Duodenal mucosa (tissue), 2 donors: ENCODE measurements around the gene NPFFR2.
"Not testable (repeated sequence)": the region's sequence is repeated elsewhere in the genome, so short reads cannot be mapped to it uniquely, and the experiment has no call there.

Source experiments
- H3K27ac ChIP-seq: one replicate; pipeline ENCODE4 v1.7.0; 2013; ENCODE audit warnings: low read depth, low read length
- H3K27me3 ChIP-seq, 2 donors: one replicate each; pipeline ENCODE4 v1.7.0; 2013; ENCODE audit warnings: low read length in 2 of 2, control low read depth in 1 of 2; ENCODE audit not compliant: insufficient read depth in 2 of 2, control insufficient read depth in 1 of 2
- H3K36me3 ChIP-seq, 2 donors: one replicate each; pipeline ENCODE4 v1.7.0; 2013; ENCODE audit warnings: low read length in 2 of 2, control low read depth in 1 of 2; ENCODE audit not compliant: insufficient read depth in 2 of 2, control insufficient read depth in 1 of 2
- H3K4me1 ChIP-seq, 2 donors: one replicate each; pipeline ENCODE4 v1.7.0; 2013; ENCODE audit warnings: low read length in 2 of 2, control low read depth in 1 of 2; ENCODE audit not compliant: insufficient read depth in 2 of 2, control insufficient read depth in 1 of 2
- H3K4me3 ChIP-seq, 2 donors: one replicate each; pipeline ENCODE4 v1.7.0; 2013; ENCODE audit warnings: low read length in 2 of 2, low read depth in 1 of 2
- H3K9ac ChIP-seq, 2 donors: one replicate each; pipeline ENCODE4 v1.7.0; 2013; ENCODE audit warnings: low read length in 2 of 2, low read depth in 1 of 2
- H3K9me3 ChIP-seq, 2 donors: one replicate each; pipeline ENCODE4 v1.7.0; 2013; ENCODE audit warnings: low read length in 2 of 2, control low read depth in 1 of 2; ENCODE audit not compliant: control insufficient read depth in 1 of 2

NPFFR2 gene

DNA sequence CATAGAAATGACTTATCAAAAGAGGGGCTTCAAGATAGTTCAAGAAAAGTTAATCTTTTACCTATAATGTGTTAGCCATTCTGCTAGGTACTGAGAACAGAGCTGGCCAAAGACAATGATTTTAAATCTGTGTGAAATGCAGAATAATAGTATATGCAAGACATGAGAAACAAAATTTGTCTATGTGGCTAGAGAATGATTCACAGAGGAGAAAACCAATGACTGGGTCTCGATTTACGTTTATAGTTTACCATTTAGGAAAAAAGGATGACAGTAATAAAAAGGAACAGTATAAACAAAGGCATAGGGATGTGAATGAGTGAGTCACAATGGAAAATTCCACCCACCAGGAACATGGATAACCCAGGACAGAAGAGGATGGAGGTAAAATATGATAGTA is 31.9 kb downstream of the NPFFR2 start:
- Histone ChIP-seq H3K4me3 (no peak overlapping the region), H3K9me3 (no peaks in the 10 kb centered on the region), H3K36me3 (no peaks in the 10 kb centered on the region), H3K9ac (no peak overlapping the region), H3K4me1 (no peaks in the 10 kb centered on the region), H3K27ac (no peak overlapping the region), H3K27me3 (no peaks in the 10 kb centered on the region)

DNA sequence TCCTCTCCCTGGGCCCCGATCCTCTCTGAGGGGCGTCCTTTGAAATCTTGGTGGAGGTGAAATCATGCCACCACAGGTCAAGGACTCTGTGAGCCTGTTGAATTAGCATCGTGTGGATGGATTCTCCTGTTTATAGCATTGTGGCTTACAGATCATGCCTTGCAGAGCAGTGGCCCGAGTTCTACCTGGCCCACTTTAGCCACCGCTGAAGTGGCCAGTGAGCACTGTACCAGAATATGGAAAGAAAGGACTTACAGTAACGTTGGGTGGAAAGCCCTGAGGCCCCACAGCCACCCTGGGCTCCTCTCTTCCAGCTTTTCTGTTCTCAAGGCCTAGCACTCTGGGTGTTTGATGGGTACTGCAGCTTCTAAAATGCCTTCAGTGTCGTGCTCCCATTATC is 35.3 kb downstream of the NPFFR2 start:
- Histone ChIP-seq H3K4me1 (no peaks in the 10 kb centered on the region), H3K9ac (no peak overlapping the region), H3K27me3 (no peaks in the 10 kb centered on the region), H3K27ac (no peak overlapping the region), H3K9me3 (no peaks in the 10 kb centered on the region), H3K4me3 (no peak overlapping the region), H3K36me3 (no peaks in the 10 kb centered on the region)

DNA sequence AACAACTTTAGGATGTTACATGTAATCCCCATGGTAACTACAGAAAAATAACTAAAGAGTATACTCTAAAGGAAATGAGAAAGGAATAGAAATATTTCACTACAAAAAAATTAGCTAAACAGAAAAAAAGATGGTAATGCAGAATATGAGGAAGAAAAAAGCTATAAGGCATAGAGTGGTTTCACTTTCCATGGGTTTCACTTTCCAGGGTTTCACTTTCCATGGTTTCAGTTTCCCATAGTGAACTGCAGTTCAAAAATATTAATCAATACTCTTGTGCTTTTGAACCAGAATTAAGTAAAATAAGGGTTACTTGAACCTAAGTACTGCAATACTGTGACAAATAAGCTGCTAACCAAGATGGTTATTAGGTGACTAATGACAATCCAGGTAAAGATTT is 42.0 kb downstream of the NPFFR2 start:
- H3K4me3 ChIP-seq, result no peak overlapping the region
- no peak overlapping the region for H3K27ac ChIP-seq
- no peaks in the 10 kb centered on the region for H3K36me3 ChIP-seq
- H3K4me1 ChIP-seq, result no peaks in the 10 kb centered on the region
- no peak overlapping the region for H3K9ac ChIP-seq
- no peaks in the 10 kb centered on the region for H3K9me3 ChIP-seq
- H3K27me3 ChIP-seq, result no peaks in the 10 kb centered on the region

DNA sequence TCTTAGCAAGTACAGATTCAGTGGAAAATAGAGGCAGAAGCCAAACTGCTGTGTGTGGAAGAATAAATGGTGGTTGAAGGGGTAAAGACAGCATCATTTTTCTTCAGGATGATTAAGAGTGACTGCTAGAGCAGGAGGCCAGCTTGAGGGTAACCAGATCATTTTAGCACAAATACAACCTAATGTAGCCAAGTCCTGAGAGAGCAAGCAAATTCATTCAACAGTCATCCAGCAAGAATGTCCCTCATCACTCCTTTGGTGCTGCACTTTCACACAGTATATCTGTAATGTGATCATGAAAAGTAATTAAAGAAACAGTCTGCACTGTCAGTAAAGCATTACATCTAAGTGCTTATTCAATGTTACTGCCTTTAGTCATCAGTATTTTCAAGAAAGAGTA is 44.8 kb downstream of the NPFFR2 start:
- Histone ChIP-seq H3K4me3 (no peak overlapping the region), H3K27ac (no peak overlapping the region), H3K36me3 (no peaks in the 10 kb centered on the region), H3K4me1 (no peaks in the 10 kb centered on the region), H3K27me3 (no peaks in the 10 kb centered on the region), H3K9me3 (no peaks in the 10 kb centered on the region), H3K9ac (no peak overlapping the region)

DNA sequence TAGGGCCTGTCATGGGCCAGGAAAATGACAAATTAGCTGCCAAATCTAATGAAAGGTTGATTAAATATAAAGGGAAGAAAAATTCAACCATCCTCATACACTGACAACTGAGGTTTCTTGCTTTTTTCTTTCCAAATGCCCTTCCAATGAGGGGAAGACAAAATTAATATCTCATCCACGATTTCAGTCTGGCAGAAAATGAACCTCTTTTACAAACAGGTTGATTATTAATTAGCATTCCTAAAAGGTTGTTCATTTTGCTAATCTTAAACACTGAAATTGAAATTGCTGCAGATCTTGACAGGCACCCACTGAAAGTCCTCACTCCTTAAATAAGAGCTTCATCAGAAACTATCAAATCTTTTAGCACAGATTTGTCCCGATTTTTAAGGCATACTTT is 45.5 kb downstream of the NPFFR2 start:
- Histone ChIP-seq H3K4me1 (no peaks in the 10 kb centered on the region), H3K27me3 (no peaks in the 10 kb centered on the region), H3K36me3 (no peaks in the 10 kb centered on the region), H3K9ac (no peak overlapping the region), H3K27ac (no peak overlapping the region), H3K9me3 (no peaks in the 10 kb centered on the region), H3K4me3 (no peak overlapping the region)

DNA sequence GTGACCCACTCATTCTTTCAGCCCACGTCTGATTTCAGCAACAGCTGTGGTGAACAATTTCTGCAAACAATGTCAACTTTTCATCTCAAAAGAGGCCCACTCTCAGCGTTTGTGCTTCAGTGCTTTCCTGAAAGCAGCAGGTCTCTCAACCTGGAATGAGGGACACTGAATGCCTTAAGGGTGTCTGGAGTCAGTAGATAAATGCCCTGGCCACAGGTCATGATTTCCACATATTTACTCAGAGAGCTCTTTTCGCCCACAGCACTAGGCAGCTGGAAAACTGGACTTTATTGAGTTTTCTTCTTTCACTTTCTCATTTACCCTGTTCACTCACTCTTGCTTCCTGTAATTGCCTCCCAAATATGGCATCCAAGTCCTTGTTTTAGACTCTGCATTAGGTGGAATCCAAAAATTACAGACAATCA is 52.8 kb downstream of the NPFFR2 start:
- no peaks in the 10 kb centered on the region for H3K36me3 ChIP-seq
- H3K9ac ChIP-seq, result no peak overlapping the region
- no peaks in the 10 kb centered on the region for H3K27me3 ChIP-seq
- H3K4me1 ChIP-seq, result no peaks in the 10 kb centered on the region
- no peak overlapping the region for H3K27ac ChIP-seq
- no peak overlapping the region for H3K4me3 ChIP-seq
- H3K9me3 ChIP-seq, result no peaks in the 10 kb centered on the region

DNA sequence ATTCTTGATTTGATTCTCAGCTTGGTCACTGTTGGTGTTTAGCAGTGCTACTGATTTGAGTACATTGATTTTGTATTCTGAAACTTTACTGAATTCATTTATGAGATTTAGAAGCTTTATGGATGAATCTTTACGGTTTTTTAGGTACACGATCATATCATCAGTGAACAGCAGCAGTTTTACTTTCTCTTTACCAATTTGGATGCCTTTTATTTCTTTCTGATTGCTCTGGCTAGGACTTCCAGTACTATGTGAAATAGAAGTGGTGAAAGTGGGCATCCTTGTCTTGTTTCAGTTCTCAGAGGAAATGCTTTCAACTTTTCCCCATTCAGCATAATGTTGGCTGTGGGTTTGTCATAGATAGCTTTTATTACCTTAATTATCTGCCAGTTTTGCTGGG is 58.8 kb downstream of the NPFFR2 start:
- H3K9ac ChIP-seq, H3K36me3 ChIP-seq, H3K27me3 ChIP-seq: not testable (repeated sequence)

DNA sequence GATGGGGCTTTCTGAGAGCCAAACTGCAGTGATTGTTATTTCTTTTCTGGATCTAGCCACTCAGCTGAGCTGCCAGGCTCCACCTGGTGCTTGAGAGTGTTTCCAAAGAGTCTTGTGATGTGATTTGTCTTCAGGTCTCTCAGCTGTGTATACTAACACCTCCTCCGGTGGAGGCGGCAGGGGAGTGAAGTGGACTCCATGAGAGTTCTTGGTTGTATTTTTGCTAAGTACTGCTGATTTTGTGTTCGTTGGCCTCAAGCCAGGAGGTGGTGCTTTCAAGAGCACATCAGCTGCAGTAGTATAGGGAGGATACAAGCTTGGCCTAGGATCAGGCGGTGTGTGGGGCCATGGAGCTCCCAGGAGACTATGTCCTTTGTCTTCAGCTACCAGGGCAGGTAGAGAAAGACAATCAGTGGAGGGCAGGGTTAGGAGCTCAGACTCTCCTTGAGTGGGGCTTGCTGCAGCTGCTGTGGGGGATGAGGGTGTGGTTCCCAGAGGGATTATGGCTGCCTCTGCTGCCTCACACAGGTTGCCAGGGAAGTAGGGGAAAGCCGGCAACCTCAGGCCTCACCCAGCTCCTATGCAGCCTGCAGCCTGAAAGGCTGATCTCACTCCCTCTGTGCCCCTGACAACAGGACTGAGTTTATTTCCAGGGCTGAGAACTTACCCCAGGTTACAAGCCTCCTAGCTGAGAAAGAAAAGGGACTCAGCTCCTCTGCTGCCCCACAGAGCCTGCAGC is 62.4 kb downstream of the NPFFR2 start:
- no peaks in the 10 kb centered on the region for H3K9me3 ChIP-seq
- H3K9ac ChIP-seq, result no peak overlapping the region
- no peaks in the 10 kb centered on the region for H3K27me3 ChIP-seq
- no peak overlapping the region for H3K27ac ChIP-seq
- H3K4me1 ChIP-seq, result no peaks in the 10 kb centered on the region
- no peak overlapping the region for H3K4me3 ChIP-seq
- no peaks in the 10 kb centered on the region for H3K36me3 ChIP-seq

More for the DNA sequence above, 58.8 kb downstream of the NPFFR2 start:
- H3K4me3 ChIP-seq, H3K9me3 ChIP-seq, H3K4me1 ChIP-seq, H3K27ac ChIP-seq: not testable (repeated sequence)

DNA sequence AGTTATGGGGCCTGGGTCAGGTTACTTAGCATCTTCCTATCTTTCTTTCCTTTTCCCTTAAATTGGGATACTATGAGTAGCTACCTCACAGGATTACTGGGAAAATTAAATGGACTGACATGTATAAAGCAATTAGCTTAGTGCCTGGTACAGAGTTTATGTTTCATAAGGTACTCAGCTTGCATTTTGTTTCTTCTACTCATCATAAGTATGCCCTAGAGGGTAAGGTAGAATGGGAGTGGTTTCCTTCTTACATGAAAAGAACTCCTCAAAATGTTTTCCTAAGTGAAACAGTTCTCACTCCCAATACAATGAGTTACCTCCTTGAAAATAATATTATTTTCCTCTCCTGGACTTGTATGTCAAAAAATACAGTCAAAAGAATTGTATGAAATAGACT is 75.7 kb downstream of the NPFFR2 start:
- Histone ChIP-seq H3K27me3 (no peaks in the 10 kb centered on the region), H3K9me3 (no peaks in the 10 kb centered on the region), H3K4me1 (no peaks in the 10 kb centered on the region), H3K36me3 (no peaks in the 10 kb centered on the region), H3K9ac (no peak overlapping the region), H3K27ac (no peak overlapping the region), H3K4me3 (no peak overlapping the region)

DNA sequence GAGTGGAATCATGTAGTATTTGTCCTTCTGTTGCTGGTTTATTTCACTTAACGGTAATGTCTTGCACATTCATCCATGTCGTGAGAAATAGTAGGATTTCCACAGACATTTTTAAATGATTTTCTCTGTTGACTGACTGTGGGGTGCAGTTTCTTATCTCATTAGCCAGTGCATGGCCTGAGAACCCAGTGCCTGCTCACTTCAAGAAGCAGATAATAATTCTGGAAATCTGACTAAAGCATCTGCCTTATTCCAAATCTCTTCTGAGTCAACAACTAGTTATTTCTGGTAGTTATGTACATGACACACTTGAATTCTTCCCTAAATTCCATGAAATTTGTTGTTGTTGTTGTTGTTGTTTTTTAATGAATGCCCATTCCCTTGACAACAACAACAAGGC is 77.6 kb downstream of the NPFFR2 start:
- H3K4me3 ChIP-seq, result no peak overlapping the region

More for the DNA sequence above, 77.6 kb downstream of the NPFFR2 start:
- Histone ChIP-seq H3K9me3 (no peaks in the 10 kb centered on the region), H3K27ac (no peak overlapping the region), H3K27me3 (no peaks in the 10 kb centered on the region), H3K4me1 (no peaks in the 10 kb centered on the region), H3K9ac (no peak overlapping the region), H3K36me3 (no peaks in the 10 kb centered on the region)
